GM18517 (cell line): ENCODE results near the gene TP53BP1.
A peak's percentile ranks its signal among the peaks of the same experiment; 100 is the strongest.

Experiments
- ATAC-seq: cut with Tn5 transposase; IDR thresholded peaks from one replicate; pipeline ENCODE4 v1.9.1; 2021; ENCODE audit warnings: mild to moderate bottlenecking, moderate library complexity; ENCODE audit not compliant: unreplicated experiment

Gene TP53BP1

GRCh38 chr15:43488790-43489189, 4.2 kb downstream of the TP53BP1 start:
- ATAC-seq: no peak

- no peak for ATAC-seq
Observed at GRCh38 chr15:43487271-43487895, 5.6 kb downstream of the TP53BP1 start.

- ATAC-seq: no peak
Observed at GRCh38 chr15:43484455-43484854, 8.5 kb downstream of the TP53BP1 start.

GRCh38 chr15:43483297-43484128, 9.4 kb downstream of the TP53BP1 start:
- no peak for ATAC-seq

GRCh38 chr15:43473885-43474284, 19.1 kb downstream of the TP53BP1 start:
- no peak for ATAC-seq

- no peak for ATAC-seq
Observed at GRCh38 chr15:43471975-43472374, 21.0 kb downstream of the TP53BP1 start.

GRCh38 chr15:43469867-43470266, 23.1 kb downstream of the TP53BP1 start:
- ATAC-seq: no peak

GRCh38 chr15:43465100-43465499, 27.9 kb downstream of the TP53BP1 start:
- ATAC-seq: no peak

GRCh38 chr15:43463998-43464397, 29.0 kb downstream of the TP53BP1 start:
- ATAC-seq: no peak

GRCh38 chr15:43463507-43463906, 29.4 kb downstream of the TP53BP1 start:
- no peak for ATAC-seq

GRCh38 chr15:43449981-43450380, 43.0 kb downstream of the TP53BP1 start:
- ATAC-seq: no peak

- no peak for ATAC-seq
Observed at GRCh38 chr15:43446344-43446743, 46.6 kb downstream of the TP53BP1 start.

- no peak for ATAC-seq
Observed at GRCh38 chr15:43441316-43441715, 51.6 kb downstream of the TP53BP1 start.

- peak; percentile 61 for ATAC-seq
Observed at GRCh38 chr15:43440721-43441281, 52.2 kb downstream of the TP53BP1 start.

- ATAC-seq: no peak
Observed at GRCh38 chr15:43439268-43439667, 53.7 kb downstream of the TP53BP1 start.

GRCh38 chr15:43436395-43436794, 56.6 kb downstream of the TP53BP1 start:
- no peak for ATAC-seq

- ATAC-seq: no peak
Observed at GRCh38 chr15:43434446-43434845, 58.5 kb downstream of the TP53BP1 start.

- ATAC-seq: no peak
Observed at GRCh38 chr15:43433661-43434303, 59.2 kb downstream of the TP53BP1 start.

- ATAC-seq: no peak
Observed at GRCh38 chr15:43433165-43433564, 59.8 kb downstream of the TP53BP1 start.

- no peak for ATAC-seq
Observed at GRCh38 chr15:43429687-43430086, 63.3 kb downstream of the TP53BP1 start.

GRCh38 chr15:43423793-43424192, 69.2 kb downstream of the TP53BP1 start:
- no peak for ATAC-seq

- no peak for ATAC-seq
Observed at GRCh38 chr15:43420876-43421275, 72.1 kb downstream of the TP53BP1 start.
